ENCODE measurements around the gene PHACTR3.

The PHACTR3 gene

GRCh38 chr20:59800309-59800708 lies 196.0 kb downstream of the PHACTR3 start:
- no peak for DNase-seq (ENCODE audit: low read depth)

- no peak for DNase-seq (ENCODE audit: low read depth)
Measured at GRCh38 chr20:59802018-59802417, 197.7 kb downstream of the PHACTR3 start.

- no peak for DNase-seq (ENCODE audit: low read depth)
Measured at GRCh38 chr20:59802471-59803221, 198.3 kb downstream of the PHACTR3 start.

- no peak for DNase-seq (ENCODE audit: low read depth)
Measured at GRCh38 chr20:59804347-59804746, 200.0 kb downstream of the PHACTR3 start.

GRCh38 chr20:59804871-59805665 lies 200.7 kb downstream of the PHACTR3 start:
- DNase-seq (ENCODE audit: low read depth), result no peak

- no peak for DNase-seq (ENCODE audit: low read depth)
Measured at GRCh38 chr20:59805786-59806577, 201.6 kb downstream of the PHACTR3 start.

- DNase-seq (ENCODE audit: low read depth), result no peak
Measured at GRCh38 chr20:59806578-59806975, 202.2 kb downstream of the PHACTR3 start.

GRCh38 chr20:59807909-59808728 lies 203.8 kb downstream of the PHACTR3 start:
- no peak for DNase-seq (ENCODE audit: low read depth)

- DNase-seq (ENCODE audit: low read depth), result no peak
Measured at GRCh38 chr20:59808729-59809381, 204.5 kb downstream of the PHACTR3 start.

GRCh38 chr20:59809630-59810448 lies 205.5 kb downstream of the PHACTR3 start:
- no peak for DNase-seq (ENCODE audit: low read depth)

GRCh38 chr20:59810449-59811187 lies 206.3 kb downstream of the PHACTR3 start:
- DNase-seq (ENCODE audit: low read depth), result no peak

- no peak for DNase-seq (ENCODE audit: low read depth)
Measured at GRCh38 chr20:59811681-59812171, 207.4 kb downstream of the PHACTR3 start.

GRCh38 chr20:59812286-59813125 lies 208.2 kb downstream of the PHACTR3 start:
- no peak for DNase-seq (ENCODE audit: low read depth)

GRCh38 chr20:59813126-59813947 lies 209.0 kb downstream of the PHACTR3 start:
- DNase-seq (ENCODE audit: low read depth), result no peak

GRCh38 chr20:59813948-59814839 lies 209.9 kb downstream of the PHACTR3 start:
- no peak for DNase-seq (ENCODE audit: low read depth)

GRCh38 chr20:59814840-59815340 lies 210.6 kb downstream of the PHACTR3 start:
- DNase-seq (ENCODE audit: low read depth), result no peak

All from iris pigment epithelial cell (primary cell).